ENCODE data around the gene CFL1.

The CFL1 gene

GRCh38 chr11:65857853-65858680 is at the start of gene CFL1:
CFL1 (minus strand) TSS chr11:65858180; CDS start chr11:65858099, 81 bp downstream.
- TF ChIP-seq CTCF (IDR thresholded peaks at IDR 0.05; ENCODE audit: low read depth, low read length): no peak
- peak; percentile 94 for DNase-seq (ENCODE audit: extremely low read depth, low read depth)

- no peak for TF ChIP-seq CTCF (IDR thresholded peaks at IDR 0.05; ENCODE audit: low read depth, low read length)
- no peak for DNase-seq (ENCODE audit: extremely low read depth, low read depth)
Observed at GRCh38 chr11:65906602-65907001, 48.6 kb upstream of the CFL1 start.

- TF ChIP-seq CTCF (IDR thresholded peaks at IDR 0.05; ENCODE audit: low read depth, low read length): no peak
- DNase-seq (ENCODE audit: extremely low read depth, low read depth): no peak
Observed at GRCh38 chr11:65903715-65904114, 45.7 kb upstream of the CFL1 start.

GRCh38 chr11:65903068-65903481 is 45.1 kb upstream of the CFL1 start:
- DNase-seq (ENCODE audit: extremely low read depth, low read depth): peak; percentile 60
- TF ChIP-seq CTCF (IDR thresholded peaks at IDR 0.05; ENCODE audit: low read depth, low read length): no peak

- no peak for TF ChIP-seq CTCF (IDR thresholded peaks at IDR 0.05; ENCODE audit: low read depth, low read length)
- no peak for DNase-seq (ENCODE audit: extremely low read depth, low read depth)
Observed at GRCh38 chr11:65900899-65901180, 42.9 kb upstream of the CFL1 start.

GRCh38 chr11:65900125-65900898 is 42.3 kb upstream of the CFL1 start, which contains the start of gene FOSL1:
FOSL1 (minus strand) TSS chr11:65900388; CDS start chr11:65900339, 49 bp downstream.
- no peak for TF ChIP-seq CTCF (IDR thresholded peaks at IDR 0.05; ENCODE audit: low read depth, low read length)
- DNase-seq (ENCODE audit: extremely low read depth, low read depth): peak; percentile 94

All from AG09319 (cell line).